ENCODE data around the gene ABCC9.

DNA sequence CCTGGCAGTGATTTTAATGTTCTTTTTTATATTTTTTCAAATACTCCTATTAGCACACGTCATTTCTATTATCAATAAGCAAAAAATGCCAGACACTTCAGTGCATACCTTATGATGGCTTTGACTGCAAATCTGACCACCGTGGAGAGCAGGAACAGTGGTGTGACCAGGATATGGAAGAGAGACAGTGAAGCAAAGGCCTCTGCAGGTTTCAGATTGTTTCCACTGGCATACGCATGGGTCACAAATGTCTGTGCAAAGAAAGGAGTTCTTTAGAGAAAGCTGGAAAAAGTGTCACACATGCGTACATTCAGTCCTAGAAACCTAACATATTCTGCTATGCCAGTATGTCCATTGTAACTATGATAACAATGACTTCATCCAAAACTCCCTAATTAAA, 47.3 kb downstream of the ABCC9 start:
- no peak for TF ChIP-seq POLR2AphosphoS5 (IDR thresholded peaks at IDR 0.05)
- TF ChIP-seq, protein P1, sequence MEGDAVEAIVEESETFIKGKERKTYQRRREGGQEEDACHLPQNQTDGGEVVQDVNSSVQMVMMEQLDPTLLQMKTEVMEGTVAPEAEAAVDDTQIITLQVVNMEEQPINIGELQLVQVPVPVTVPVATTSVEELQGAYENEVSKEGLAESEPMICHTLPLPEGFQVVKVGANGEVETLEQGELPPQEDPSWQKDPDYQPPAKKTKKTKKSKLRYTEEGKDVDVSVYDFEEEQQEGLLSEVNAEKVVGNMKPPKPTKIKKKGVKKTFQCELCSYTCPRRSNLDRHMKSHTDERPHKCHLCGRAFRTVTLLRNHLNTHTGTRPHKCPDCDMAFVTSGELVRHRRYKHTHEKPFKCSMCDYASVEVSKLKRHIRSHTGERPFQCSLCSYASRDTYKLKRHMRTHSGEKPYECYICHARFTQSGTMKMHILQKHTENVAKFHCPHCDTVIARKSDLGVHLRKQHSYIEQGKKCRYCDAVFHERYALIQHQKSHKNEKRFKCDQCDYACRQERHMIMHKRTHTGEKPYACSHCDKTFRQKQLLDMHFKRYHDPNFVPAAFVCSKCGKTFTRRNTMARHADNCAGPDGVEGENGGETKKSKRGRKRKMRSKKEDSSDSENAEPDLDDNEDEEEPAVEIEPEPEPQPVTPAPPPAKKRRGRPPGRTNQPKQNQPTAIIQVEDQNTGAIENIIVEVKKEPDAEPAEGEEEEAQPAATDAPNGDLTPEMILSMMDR (IDR thresholded peaks at IDR 0.05 in 8 of 11, conservative IDR thresholded peaks at IDR 0.05 in 3 of 11) = no peak

Measured in spleen (tissue), 7 donors.